ENCODE measurements around the gene DNAJB6.

DNA sequence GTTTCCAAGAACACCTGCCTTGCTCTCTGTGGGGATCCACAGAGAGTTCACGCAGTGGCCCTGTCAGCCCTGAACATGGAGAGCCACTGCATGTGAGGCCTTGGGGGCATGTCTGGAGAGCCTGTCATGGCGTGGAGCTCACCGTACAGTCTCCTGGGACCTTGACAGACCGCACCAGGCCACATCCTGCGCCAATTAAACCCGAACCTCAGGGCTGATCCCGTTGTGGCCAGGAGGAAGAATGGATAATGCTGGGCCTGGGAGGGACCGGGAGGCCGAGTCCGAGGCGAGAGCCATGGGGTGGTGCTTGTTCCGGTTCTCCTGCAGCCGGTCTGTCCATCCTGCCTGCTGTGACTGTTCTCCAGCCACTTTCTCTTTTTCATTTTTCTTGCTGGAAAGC lies 68.7 kb downstream of the DNAJB6 start:
- TF ChIP-seq, protein P1, sequence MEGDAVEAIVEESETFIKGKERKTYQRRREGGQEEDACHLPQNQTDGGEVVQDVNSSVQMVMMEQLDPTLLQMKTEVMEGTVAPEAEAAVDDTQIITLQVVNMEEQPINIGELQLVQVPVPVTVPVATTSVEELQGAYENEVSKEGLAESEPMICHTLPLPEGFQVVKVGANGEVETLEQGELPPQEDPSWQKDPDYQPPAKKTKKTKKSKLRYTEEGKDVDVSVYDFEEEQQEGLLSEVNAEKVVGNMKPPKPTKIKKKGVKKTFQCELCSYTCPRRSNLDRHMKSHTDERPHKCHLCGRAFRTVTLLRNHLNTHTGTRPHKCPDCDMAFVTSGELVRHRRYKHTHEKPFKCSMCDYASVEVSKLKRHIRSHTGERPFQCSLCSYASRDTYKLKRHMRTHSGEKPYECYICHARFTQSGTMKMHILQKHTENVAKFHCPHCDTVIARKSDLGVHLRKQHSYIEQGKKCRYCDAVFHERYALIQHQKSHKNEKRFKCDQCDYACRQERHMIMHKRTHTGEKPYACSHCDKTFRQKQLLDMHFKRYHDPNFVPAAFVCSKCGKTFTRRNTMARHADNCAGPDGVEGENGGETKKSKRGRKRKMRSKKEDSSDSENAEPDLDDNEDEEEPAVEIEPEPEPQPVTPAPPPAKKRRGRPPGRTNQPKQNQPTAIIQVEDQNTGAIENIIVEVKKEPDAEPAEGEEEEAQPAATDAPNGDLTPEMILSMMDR (IDR thresholded peaks at IDR 0.05) = no peak
- TF ChIP-seq ZFX (IDR thresholded peaks at IDR 0.05; ENCODE audit: borderline replicate concordance) = no peak

All from 22Rv1 (cell line).